Caco-2 (cell line): ENCODE measurements around the gene SLC8A2. TPM values are rescaled to one million over a fixed set of nuclear protein-coding genes. Genes with fewer than 3 reads are reported as not detected.

ENCODE experiments used
- BruUV-seq: library from RNA; stranded (reverse); fragments of 400-500 nt; replicated peaks from 2 replicates; lab custom pipeline; 2021; lab: Mats Ljungman, UMichigan
- CTCF ChIA-PET: fragments of 300-600 bp; sonication (Branson Sonifier 250); formaldehyde crosslinking; loops from one replicate; lab custom pipeline; 2022; ENCODE audit warnings: antibody characterized with exemption; lab: Charles Lee
- POLR2A ChIA-PET: fragments of 300-600 bp; sonication (Branson Sonifier 250); formaldehyde crosslinking; loops from one replicate; lab custom pipeline; 2022; ENCODE audit warnings: antibody characterized with exemption; lab: Charles Lee
- DNase-seq, 2 experiments: peaks; one replicate each; pipeline versions ENCODE4 v3.0.0 to v3.0.0-alpha.2; 2020 to 2022
- H3K27me3 ChIP-seq: replicated peaks from 2 replicates; pipeline ENCODE4 v1.6.0; 2011; ENCODE audit warnings: low read length; ENCODE audit not compliant: control insufficient read depth, insufficient read depth
- H3K36me3 ChIP-seq: 2 replicates; pipeline ENCODE4 v1.5.1; 2011; ENCODE audit warnings: low read length; ENCODE audit not compliant: control insufficient read depth, insufficient read depth
- H3K4me1 ChIP-seq: fragments of 250-450 bp; sonication (Bioruptor Pico); 2 replicates; pipeline ENCODE4 v1.5.1; 2020; ENCODE audit warnings: mild to moderate bottlenecking
- H3K4me3 ChIP-seq: 2 replicates; pipeline ENCODE4 v1.5.1; 2011; ENCODE audit warnings: low read depth, mild to moderate bottlenecking, control low read depth, low read length
- H3K9me3 ChIP-seq: fragments of 250-450 bp; sonication (Bioruptor Pico); 2 replicates; pipeline ENCODE4 v1.5.1; 2020; ENCODE audit warnings: mild to moderate bottlenecking, moderate library complexity
- H3K27ac Mint-ChIP-seq: one replicate; pipeline ENCODE4 v1.8.0; 2022; ENCODE audit warnings: mixed read lengths; ENCODE audit not compliant: unreplicated experiment
- H3K27me3 Mint-ChIP-seq: one replicate; pipeline ENCODE4 v1.8.0; 2022; ENCODE audit warnings: mixed read lengths; ENCODE audit not compliant: insufficient read depth, unreplicated experiment
- H3K36me3 Mint-ChIP-seq: one replicate; pipeline ENCODE4 v1.8.0; 2022; ENCODE audit warnings: mild to moderate bottlenecking, mixed read lengths; ENCODE audit not compliant: insufficient read depth, unreplicated experiment
- H3K4me1 Mint-ChIP-seq: one replicate; pipeline ENCODE4 v1.8.0; 2022; ENCODE audit warnings: low read depth, mixed read lengths; ENCODE audit not compliant: unreplicated experiment
- H3K4me3 Mint-ChIP-seq: one replicate; pipeline ENCODE4 v1.8.0; 2022; ENCODE audit warnings: mild to moderate bottlenecking, moderate library complexity, mixed read lengths; ENCODE audit not compliant: unreplicated experiment
- H3K9me3 Mint-ChIP-seq: one replicate; pipeline ENCODE4 v1.8.0; 2022; ENCODE audit warnings: mixed read lengths; ENCODE audit not compliant: unreplicated experiment
- CTCF ChIP-seq, 2 experiments: fragments of 200-600 bp in 1 of 2; IDR thresholded peaks; 1 replicate in 1 of 2; 2 replicates in 1 of 2; pipeline versions ENCODE4 v1.5.1 to v1.8.0; 2011 to 2022; ENCODE audit warnings: antibody characterized with exemption in 1 of 2, control low read depth in 1 of 2, inconsistent platforms in 1 of 2, low read depth in 1 of 2, low read length in 1 of 2, mild to moderate bottlenecking in 1 of 2, moderate library complexity in 1 of 2; ENCODE audit not compliant: insufficient read depth in 1 of 2, severe bottlenecking in 1 of 2, unreplicated experiment in 1 of 2
- intact Hi-C: fragments of 100-400 bp; cut with micrococcal nuclease; formaldehyde crosslinking; loops from one replicate; pipeline ENCODE4 v1.10.0; 2022; ENCODE audit not compliant: unreplicated experiment
- total RNA-seq: library from RNA; stranded (reverse); gene quantifications from 2 replicates; pipeline ENCODE4 v1.2.3, GENCODE V29; 2022

Gene SLC8A2
- total RNA-seq, 1 experiment from 2014 or later = 1.2 TPM

- Histone ChIP-seq H3K4me3 (no peak overlapping the region), H3K9me3 (no peaks in the 10 kb centered on the region), H3K27me3 (no peaks in the 10 kb centered on the region), H3K36me3 (no peaks in the 10 kb centered on the region; the same call in 1 of the 2 replicates), H3K4me1 (no peaks in the 10 kb centered on the region)
- CTCF ChIA-PET = no interaction called here
- Mint-ChIP-seq H3K4me3 (no peak overlapping the region), H3K27me3 (no peaks in the 10 kb centered on the region), H3K27ac (no peak overlapping the region), H3K36me3 (peaks cover 52% of the 10 kb centered on the region), H3K9me3 (no peaks in the 10 kb centered on the region), H3K4me1 (no peaks in the 10 kb centered on the region)
- POLR2A ChIA-PET = no interaction called here
- TF ChIP-seq CTCF (IDR thresholded peaks at IDR 0.05; ENCODE audit: insufficient read depth in 1 of 2, low read depth in 1 of 2, low read length in 1 of 2, severe bottlenecking in 1 of 2, unreplicated experiment in 1 of 2) = no peak
- intact Hi-C loops = no loop called here
- no TSS peak for BruUV-seq
- no peak for DNase-seq
These were observed 31.6 kb upstream of the SLC8A2 start for GRCh38 chr19:47503130-47503825.

- no peak overlapping the region for H3K27ac Mint-ChIP-seq
- ChIA-PET CTCF (no interaction called here), POLR2A (no interaction called here)
- no peak for TF ChIP-seq CTCF (IDR thresholded peaks at IDR 0.05; ENCODE audit: insufficient read depth in 1 of 2, low read depth in 1 of 2, low read length in 1 of 2, severe bottlenecking in 1 of 2, unreplicated experiment in 1 of 2)
- Histone ChIP-seq H3K4me1 (no peaks in the 10 kb centered on the region), H3K4me3 (no peak overlapping the region), H3K27me3 (no peaks in the 10 kb centered on the region), H3K36me3 (no peaks in the 10 kb centered on the region; the same call in 1 of the 2 replicates), H3K9me3 (no peaks in the 10 kb centered on the region)
- DNase-seq = no peak
- no peaks in the 10 kb centered on the region for H3K4me1 Mint-ChIP-seq
- H3K36me3 Mint-ChIP-seq = peaks cover 48% of the 10 kb centered on the region
- no peaks in the 10 kb centered on the region for H3K27me3 Mint-ChIP-seq
- intact Hi-C loops = loop anchor here (5.0 kb wide), 1 partner anchor 197 kb away; no protein-coding TSS in a partner anchor
- no peaks in the 10 kb centered on the region for H3K9me3 Mint-ChIP-seq
- BruUV-seq = TSS peak; percentile 21
- no peak overlapping the region for H3K4me3 Mint-ChIP-seq
These were observed 28.5 kb upstream of the SLC8A2 start for GRCh38 chr19:47499863-47500830.

- ChIA-PET CTCF (no interaction called here), POLR2A (no interaction called here)
- H3K4me1 ChIP-seq = no peaks in the 10 kb centered on the region
- H3K4me3 Mint-ChIP-seq = no peak overlapping the region
- no peak for TF ChIP-seq CTCF (IDR thresholded peaks at IDR 0.05; ENCODE audit: insufficient read depth in 1 of 2, low read depth in 1 of 2, low read length in 1 of 2, severe bottlenecking in 1 of 2, unreplicated experiment in 1 of 2)
- peaks cover 52% of the 10 kb centered on the region for H3K36me3 Mint-ChIP-seq
- intact Hi-C loops = loop anchor here (5.0 kb wide), 1 partner anchor 198 kb away; no protein-coding TSS in a partner anchor
- no peak overlapping the region for H3K27ac Mint-ChIP-seq
- H3K4me1 Mint-ChIP-seq = no peaks in the 10 kb centered on the region
- BruUV-seq = no TSS peak
- DNase-seq = no peak
- H3K27me3 ChIP-seq = no peaks in the 10 kb centered on the region
- H3K4me3 ChIP-seq = no peak overlapping the region
- H3K27me3 Mint-ChIP-seq = no peaks in the 10 kb centered on the region
- H3K36me3 ChIP-seq = peaks cover 1% of the 10 kb centered on the region; the same call in 1 of the 2 replicates
- H3K9me3 ChIP-seq = no peaks in the 10 kb centered on the region
- H3K9me3 Mint-ChIP-seq = no peaks in the 10 kb centered on the region
These were observed 27.7 kb upstream of the SLC8A2 start for GRCh38 chr19:47499371-47499770.
